ENCODE results near the gene TMC6. TPM values are rescaled to one million over a fixed set of nuclear protein-coding genes. Genes with fewer than 3 reads are reported as not detected.
"Not testable (repeated sequence)": the region's sequence is repeated elsewhere in the genome, so short reads cannot be mapped to it uniquely, and the experiment has no call there.

TMC6 gene, protein sequence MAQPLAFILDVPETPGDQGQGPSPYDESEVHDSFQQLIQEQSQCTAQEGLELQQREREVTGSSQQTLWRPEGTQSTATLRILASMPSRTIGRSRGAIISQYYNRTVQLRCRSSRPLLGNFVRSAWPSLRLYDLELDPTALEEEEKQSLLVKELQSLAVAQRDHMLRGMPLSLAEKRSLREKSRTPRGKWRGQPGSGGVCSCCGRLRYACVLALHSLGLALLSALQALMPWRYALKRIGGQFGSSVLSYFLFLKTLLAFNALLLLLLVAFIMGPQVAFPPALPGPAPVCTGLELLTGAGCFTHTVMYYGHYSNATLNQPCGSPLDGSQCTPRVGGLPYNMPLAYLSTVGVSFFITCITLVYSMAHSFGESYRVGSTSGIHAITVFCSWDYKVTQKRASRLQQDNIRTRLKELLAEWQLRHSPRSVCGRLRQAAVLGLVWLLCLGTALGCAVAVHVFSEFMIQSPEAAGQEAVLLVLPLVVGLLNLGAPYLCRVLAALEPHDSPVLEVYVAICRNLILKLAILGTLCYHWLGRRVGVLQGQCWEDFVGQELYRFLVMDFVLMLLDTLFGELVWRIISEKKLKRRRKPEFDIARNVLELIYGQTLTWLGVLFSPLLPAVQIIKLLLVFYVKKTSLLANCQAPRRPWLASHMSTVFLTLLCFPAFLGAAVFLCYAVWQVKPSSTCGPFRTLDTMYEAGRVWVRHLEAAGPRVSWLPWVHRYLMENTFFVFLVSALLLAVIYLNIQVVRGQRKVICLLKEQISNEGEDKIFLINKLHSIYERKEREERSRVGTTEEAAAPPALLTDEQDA
- 14.6 TPM for total RNA-seq

DNA sequence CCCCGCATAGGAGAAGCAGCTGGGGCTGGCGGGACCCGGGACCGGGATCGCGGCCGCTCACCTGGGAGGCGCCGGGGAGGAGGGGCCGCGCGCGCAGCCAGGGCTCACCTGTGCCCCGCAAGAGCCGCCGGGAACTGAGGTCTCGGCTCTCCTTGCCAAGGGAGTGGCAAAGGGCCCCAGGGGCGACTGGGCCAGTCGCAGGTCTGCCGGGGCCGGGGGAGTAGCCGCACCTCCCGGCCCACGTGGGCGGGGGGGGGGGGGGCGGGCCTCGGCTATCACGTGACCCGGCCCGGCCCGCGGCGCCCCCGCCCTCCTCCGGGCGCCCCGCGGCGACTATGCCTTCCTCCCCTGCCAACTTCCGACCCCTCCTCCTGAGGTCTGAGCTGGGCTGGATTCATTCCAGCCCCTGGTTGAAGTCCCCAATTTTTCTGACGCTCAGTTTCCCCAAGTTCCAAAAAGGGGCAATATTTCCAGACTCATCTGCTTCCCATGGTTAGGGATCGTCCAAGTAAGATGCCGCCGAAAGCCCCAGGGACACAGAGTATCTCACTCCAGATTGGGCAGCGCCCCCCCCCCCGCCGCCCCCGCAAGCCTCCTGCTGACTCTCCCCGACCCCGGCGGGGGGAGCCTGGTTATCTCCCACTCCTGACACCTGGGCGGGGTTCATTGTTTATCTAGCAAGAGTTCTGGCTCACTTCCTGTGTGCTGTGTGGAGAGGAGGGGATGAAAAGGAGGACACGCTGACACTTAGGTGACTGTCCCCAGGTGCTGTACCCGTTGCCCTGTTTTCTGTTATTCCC lies at the start of gene TMC6:
TMC6 (minus strand) TSS at position 205 of the 800 bp plus-strand sequence. CDS start 1,923 bp downstream, outside the sequence.
- ATAC-seq, result peak; percentile 42

DNA sequence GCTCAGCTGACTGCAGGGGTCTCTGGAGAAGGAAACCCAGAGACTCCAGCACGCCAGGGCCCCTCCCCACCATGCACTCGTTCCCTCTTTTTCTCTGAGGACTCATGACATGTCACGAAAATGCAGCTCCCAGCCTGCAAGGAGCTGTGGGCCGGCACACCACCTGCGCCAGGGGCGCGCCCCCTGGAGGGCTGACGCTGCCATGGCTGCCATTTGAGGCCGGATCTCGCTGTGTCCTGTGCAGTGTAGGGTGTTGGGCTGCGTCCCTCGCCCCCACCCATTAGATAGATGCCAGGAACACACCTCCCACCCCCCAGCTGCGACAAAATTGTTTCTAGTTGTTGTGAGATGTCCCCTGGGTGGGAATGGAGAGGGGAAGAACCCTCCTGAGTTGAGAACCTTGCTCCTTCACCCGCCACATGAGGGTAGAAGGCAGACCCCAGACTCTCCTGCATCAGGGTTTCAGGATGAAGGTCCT lies 48.0 kb upstream of the TMC6 start:
- DNase-seq (ENCODE audit: low spot score) (no peak), ATAC-seq (no peak)

More for the DNA sequence above, at the start of gene TMC6:
- DNase-seq (ENCODE audit: low spot score), result no peak

DNA sequence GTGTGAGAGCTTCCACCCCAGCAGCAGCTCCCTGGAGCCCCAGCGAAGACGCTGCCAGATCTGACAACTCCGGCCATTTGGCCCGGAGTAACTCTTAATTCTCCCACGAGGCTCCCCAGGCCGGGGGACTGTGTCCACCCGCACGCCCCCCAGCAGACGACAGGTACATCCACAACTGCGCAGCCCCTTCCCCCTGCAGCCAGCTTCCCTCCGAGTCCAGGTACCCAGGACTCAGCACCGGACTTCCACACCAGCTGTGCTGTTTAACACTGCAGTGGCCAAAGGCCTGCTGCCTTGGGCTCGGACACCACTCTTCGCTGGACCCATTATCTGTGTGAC lies 47.1 kb upstream of the TMC6 start:
- DNase-seq (ENCODE audit: low spot score), result no peak
- ATAC-seq, result no peak

DNA sequence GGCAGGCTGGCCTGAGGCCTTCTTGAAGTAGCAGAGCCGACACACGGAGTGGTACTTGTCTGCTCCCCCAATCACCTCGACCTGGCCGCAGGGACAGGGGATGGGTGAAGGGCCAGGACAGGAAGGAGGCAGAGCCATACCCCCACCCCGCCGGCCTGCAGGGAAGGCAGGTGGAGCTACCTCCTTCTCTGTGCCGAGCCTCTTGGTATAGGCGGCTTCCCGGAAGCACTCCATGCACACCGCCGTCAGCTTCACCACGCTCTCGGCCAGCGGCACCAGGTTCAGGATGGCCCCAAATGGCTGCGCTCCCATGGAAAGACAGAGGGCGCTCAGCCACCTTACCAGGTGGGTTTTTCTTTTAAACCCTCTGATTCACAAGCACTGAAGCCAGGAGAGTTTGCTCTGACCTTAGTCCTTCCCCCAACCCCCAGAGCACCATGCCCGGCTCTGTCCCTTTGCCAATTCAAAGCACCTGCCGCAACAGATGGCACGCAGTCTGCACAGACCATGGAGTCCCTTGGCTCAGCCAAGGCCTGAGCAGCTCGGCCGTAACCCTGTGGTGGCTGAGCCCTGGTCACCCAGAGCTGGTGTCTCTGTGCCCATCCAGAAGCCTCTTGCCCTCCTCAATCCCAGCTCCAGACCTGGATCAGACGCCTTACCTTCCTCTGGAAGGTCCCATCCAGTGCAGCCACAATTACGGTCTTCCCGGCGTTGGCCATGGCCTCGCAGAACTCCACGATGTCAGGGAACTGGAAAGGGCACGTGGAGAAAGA lies 46.5 kb upstream of the TMC6 start:
- DNase-seq (ENCODE audit: low spot score) (peak; percentile 91), ATAC-seq (peak; percentile 75)

DNA sequence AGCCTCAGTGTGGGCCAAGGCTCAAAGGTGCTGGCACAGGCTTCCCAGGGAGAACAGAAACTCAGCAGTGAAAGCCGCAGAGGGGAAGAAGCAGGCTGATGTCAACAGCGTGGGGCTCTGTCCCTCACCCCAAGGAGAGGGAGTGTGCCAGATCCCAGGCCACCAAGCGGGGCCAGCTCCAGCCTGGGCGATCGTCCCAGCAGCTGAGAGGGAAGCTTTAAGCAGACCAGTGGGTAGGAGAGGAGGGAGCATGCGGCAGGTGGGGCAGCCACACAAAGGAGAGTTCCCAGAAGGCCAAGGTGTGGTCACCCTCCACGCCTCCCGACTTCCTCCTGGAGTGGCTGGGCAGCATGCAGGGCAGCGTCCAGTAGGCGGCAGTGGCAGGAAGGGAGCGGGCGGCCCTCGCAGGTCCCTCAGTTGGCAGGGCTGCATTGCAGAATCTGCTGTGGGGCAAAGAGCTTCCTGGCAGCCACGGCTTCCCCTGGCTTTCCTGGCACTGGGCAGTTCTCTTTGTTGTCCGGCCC lies 45.9 kb upstream of the TMC6 start:
- peak; percentile 94 for DNase-seq (ENCODE audit: low spot score)
- ATAC-seq, result peak; percentile 85

DNA sequence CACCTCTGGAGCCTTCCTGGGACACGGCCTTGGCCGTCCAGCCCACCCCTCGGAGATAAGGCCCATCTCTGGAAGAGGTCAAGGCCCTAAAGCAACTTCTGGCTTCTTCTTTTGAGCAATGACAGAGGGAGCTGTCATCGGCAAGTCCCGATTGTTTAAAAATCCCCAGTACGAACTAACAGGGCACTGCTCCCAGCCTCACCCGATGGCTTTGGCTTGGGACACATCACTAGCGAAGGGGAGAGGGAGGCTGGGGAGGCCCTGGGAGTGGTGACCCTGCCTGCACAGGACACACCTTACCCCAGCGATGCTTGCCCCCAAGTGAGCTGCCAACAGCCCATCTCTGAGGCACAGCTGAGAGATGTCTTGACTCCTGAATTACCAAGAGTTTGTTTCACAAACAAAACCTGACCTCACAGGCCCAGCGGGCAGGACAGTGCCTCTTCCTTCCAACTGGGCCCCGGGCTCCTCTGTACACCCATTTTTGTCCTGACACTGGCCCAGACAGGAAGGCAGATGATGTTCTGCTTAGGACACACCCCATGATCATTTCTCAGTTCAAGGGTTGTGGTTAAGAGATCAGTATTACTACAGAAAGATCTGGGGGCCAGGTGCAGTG lies 44.7 kb upstream of the TMC6 start:
- ATAC-seq (no peak), DNase-seq (ENCODE audit: low spot score) (no peak)

DNA sequence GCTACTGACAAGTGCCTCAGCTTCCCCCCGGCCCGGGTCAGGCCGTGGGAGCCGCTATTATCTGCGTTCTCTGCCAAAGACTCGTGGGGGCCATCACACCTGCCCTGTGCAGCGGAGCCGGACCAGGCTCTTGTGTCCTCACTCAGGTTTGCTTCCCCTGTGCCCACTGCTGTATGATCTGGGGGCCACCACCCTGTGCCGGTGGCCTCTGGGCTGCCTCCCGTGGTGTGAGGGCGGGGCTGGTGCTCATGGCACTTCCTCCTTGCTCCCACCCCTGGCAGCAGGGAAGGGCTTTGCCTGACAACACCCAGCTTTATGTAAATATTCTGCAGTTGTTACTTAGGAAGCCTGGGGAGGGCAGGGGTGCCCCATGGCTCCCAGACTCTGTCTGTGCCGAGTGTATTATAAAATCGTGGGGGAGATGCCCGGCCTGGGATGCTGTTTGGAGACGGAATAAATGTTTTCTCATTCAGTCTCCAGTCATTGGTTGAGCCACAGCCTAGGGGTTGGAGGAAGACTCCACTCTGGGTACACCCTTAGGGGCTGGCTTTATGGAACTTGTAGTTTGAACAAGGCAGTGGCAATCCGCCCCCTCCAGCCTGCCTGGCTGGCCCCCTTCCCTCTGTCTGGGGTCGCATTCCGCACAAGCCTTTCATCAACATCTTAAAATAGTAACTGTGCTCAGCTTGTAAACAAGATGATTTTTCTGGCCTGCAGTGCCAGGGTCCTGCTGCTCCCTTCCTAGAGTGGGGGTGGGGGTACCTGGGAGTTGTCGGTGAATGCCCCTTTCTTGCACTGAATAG lies 43.9 kb upstream of the TMC6 start:
- DNase-seq (ENCODE audit: low spot score) (no peak), ATAC-seq (no peak)

DNA sequence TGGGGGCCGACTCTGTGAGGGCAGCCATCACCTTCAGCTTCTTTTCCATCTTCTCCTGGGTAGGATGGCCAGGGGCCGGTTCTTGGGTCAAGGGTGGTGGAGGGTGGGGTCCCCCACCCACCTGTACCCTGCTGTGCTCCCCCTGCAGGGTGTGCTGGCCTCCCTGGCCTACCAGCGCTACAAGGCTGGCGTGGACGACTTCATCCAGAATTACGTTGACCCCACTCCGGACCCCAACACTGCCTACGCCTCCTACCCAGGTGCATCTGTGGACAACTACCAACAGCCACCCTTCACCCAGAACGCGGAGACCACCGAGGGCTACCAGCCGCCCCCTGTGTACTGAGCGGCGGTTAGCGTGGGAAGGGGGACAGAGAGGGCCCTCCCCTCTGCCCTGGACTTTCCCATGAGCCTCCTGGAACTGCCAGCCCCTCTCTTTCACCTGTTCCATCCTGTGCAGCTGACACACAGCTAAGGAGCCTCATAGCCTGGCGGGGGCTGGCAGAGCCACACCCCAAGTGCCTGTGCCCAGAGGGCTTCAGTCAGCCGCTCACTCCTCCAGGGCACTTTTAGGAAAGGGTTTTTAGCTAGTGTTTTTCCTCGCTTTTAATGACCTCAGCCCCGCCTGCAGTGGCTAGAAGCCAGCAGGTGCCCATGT lies 43.2 kb upstream of the TMC6 start:
- not testable (repeated sequence) for ATAC-seq; DNase-seq (ENCODE audit: low spot score)

DNA sequence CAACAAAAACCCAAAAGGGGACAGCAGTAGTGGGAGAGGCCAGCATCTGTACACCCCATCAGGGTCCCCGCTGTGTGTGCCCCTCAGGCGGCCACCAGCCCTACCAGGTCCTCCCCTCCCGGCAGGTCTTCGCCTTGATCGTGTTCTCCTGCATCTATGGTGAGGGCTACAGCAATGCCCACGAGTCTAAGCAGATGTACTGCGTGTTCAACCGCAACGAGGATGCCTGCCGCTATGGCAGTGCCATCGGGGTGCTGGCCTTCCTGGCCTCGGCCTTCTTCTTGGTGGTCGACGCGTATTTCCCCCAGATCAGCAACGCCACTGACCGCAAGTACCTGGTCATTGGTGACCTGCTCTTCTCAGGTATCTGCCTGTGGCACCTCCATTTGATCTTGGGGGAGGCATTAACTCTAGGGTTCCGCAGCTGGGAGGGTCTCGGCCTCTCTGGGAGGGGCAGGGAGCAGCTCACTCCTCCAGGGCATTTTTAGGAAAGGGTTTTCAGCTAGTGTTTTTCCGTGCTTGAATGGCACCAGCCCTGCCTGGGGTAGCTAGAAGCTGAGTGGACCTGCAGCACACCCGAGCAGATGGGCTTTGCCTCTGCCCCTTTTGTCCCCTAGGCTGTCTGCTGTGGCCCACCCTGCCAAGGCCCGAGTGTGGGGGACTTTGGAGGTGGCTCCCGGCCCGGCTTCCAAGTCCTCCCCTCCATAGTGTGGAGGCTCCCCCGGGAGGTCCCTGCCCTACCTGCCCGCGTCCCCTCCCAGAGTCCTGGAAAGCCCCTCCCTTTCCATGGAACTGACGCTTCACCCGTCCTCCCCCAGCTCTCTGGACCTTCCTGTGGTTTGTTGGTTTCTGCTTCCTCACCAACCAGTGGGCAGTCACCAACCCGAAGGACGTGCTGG lies 42.4 kb upstream of the TMC6 start:
- DNase-seq (ENCODE audit: low spot score) (no peak), ATAC-seq (no peak)

DNA sequence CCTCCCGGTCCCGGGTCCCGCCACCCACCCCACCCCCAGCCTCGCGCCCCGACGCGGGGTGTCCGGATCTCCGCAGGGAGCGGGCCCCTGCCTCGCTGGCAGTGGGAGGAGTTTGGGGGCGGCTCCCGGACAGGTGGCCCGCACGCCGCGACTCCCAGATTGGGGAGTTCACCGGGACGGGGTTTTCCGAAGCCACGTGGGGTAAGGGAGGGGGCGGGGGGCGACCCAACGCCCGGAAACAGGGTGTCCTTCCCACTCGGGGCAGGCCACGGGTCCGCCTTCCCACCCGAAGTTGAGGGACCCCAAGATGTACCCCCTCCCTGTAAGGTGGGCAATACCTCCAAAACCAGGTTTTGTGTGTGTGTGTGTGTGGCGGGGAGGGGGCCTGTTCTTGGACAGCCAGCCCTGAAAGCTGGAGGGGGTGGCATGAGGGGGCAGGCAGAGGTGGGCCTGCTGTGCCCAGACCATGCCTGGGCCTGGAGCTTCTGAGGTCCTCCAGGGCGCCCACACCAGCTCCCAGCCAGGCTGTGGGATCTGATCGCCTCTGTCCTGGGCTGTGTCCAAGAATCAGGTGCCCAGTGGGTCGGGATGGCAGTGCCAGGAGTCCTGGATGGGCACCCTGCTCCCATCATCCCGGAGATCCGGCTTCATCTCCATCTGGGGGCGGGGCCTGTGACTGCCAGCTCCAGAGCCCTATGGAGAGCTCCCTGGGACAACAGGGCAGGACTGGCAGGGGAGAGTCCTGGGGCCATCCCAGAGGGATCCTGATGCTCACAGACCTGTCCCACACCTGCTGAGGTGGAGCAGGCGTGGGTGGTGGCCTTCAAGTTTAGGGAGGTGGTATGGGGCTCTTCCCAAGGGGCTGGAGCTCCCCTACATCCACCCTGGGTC lies 40.6 kb upstream of the TMC6 start:
- DNase-seq (ENCODE audit: low spot score), result peak; percentile 69
- ATAC-seq, result peak; percentile 64

DNA sequence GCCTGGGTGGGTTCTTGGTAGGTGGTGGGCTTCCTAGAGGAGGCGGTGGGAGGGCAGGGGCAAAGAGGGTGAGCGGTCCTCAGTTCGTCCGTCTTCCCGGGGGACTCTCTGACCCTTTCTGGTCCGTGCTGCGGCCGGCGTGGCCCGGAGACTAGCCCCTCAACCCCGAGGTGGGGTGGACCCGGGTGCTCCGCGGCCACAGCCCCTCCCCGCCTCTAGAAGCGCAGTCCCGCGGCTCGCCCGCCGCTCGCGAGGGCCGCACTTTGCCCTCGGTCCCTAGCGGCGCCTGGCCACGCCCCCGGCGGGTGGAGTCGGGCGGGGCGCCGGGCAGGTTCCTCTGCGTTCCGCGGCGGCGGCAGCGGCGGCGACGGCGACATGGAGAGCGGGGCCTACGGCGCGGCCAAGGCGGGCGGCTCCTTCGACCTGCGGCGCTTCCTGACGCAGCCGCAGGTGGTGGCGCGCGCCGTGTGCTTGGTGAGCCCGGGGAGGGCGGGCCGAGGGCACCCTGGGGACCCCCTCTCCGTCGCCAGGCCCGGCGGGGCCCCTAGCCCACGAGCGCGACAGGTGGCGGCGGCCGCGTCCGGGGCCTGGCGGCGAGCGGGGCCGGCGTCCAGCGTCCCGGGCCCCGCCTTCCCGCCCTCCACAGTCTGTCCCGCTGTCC lies 39.8 kb upstream of the TMC6 start, which contains the start of gene SYNGR2:
SYNGR2 (plus strand) TSS at position 340 of the 661 bp plus-strand sequence; CDS start at position 376, 36 bp downstream.
- DNase-seq (ENCODE audit: low spot score) (peak; percentile 89), ATAC-seq (peak; percentile 90)

DNA sequence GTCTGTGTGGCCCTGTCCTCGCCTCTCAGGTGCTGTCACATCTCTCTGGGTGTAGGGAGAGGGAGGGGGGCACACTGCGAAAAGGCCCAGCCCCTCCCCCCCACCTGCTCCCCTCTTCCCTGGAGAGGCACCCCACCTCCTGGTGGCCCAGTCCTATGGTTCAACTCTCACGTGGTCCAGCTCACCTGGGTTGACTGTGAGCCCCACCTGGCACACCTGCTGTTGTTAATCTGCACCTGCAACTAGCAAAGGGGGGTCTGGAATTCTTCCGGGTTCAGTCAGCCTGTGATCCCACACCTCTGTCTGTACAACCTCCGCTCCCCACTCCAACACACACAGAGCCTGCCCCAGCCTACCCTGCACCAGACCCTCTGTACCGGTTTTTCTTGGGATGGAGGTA lies 37.9 kb upstream of the TMC6 start:
- ATAC-seq (no peak), DNase-seq (ENCODE audit: low spot score) (no peak)

DNA sequence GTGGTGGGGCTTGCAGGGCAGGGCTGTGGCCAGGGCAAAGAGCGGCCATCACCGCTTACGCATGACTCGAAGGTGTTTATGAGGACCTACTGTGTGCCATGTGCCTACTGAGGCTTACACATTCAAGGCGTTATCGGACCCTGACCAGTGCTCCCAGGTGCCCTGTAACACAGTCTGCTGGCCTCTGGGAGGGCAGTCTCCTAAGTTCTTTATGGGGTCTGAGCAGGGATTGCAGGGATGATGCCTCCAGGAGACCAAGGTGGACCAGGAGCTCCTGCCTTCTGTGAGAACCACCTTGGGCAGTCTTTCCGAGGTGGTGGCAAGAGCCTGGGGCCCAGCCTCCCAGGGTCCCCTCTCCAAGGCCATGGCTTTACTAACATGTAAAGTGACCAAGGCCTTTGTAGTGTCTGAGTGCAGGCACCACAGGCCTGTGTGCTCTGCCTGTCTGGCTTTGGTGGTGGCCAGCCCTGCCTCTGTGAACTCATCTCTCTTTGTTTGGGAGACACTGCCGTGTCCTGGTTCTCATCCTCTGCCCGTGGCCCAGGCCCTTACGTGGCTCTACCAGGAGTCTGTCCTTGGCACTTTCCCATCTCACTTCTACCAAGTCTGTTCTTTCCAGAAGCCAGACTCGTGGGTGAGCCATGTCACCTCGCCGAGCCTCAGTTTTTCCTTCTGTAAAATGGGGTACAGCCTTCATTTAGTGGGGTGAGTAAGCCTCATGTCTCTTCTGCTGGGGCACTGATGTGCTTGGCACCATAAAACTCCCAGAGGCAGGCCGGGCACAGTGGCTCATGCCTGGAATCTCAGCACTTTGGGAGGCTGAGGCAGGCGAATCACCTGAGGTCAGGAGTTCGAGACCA lies 36.4 kb upstream of the TMC6 start:
- DNase-seq (ENCODE audit: low spot score), result no peak
- ATAC-seq, result no peak

DNA sequence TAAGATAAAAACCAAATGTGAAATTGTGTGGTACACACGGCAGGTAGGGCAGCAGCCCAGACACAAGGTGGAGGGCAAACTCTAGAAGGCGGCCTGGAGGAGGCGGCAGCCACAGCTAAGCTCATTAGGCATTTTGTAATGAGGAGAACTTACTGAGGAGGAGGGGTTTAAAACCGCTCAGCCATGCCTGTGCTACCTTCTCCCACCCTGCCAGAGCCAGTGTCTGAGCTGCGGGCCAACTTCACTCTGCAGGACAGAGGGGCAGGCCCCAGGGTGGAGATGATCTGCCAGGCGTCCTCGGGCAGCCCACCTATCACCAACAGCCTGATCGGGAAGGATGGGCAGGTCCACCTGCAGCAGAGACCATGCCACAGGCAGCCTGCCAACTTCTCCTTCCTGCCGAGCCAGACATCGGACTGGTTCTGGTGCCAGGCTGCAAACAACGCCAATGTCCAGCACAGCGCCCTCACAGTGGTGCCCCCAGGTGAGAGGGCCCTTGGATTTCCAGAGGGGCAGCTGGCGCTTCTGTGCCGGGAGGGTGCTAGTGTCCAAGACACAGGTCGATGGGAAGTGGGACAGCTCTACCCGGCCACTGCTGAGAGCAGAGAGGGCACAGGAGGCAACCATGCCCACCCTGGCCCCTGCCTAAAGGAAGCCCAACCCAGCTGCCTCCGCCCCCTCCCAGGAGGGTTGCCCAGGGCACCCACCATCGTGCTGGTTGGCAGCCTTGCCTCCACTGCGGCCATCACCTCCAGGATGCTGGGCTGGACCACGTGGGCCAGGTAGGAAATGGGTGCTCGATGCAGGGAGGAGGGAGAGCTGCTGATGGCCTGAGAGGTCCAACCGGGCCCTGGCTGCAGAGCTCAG lies 35.6 kb upstream of the TMC6 start:
- ATAC-seq (no peak), DNase-seq (ENCODE audit: low spot score) (no peak)

Measured in left lobe of liver (tissue), 2 donors.